HepG2 (cell line): ENCODE data around the gene DHX57. TPM values are rescaled to one million over a fixed set of nuclear protein-coding genes. Genes with fewer than 3 reads are reported as not detected.
A peak's percentile ranks its signal among the peaks of the same experiment; 100 is the strongest.

Source experiments
- ARNT2 ChIP-seq: sonication (generic); formaldehyde crosslinking; IDR thresholded peaks from 2 replicates; pipeline ENCODE4 v1.8.0; 2022; ENCODE audit warnings: mild to moderate bottlenecking, low read depth, missing genetic modification reagents, moderate library complexity
- ASH2L ChIP-seq: fragments of 300-600, 200-600 bp; sonication (generic); IDR thresholded peaks from 2 replicates; pipeline ENCODE4 v1.7.0; 2017; ENCODE audit warnings: low read depth, mild to moderate bottlenecking, moderate library complexity, mixed read lengths, low read length; ENCODE audit not compliant: insufficient read length
- BRCA1 ChIP-seq: sonication (generic); formaldehyde crosslinking; IDR thresholded peaks from 2 replicates; pipeline ENCODE4 v1.4.0; 2020; ENCODE audit warnings: missing genetic modification reagents
- HOXD1 ChIP-seq: sonication (generic); formaldehyde crosslinking; IDR thresholded peaks from 2 replicates; pipeline ENCODE4 v1.5.0; 2020; ENCODE audit warnings: missing genetic modification reagents
- NKX3-1 ChIP-seq: sonication (generic); formaldehyde crosslinking; IDR thresholded peaks from 2 replicates; pipeline ENCODE4 v1.5.0; 2020; ENCODE audit warnings: missing genetic modification reagents
- POGZ ChIP-seq: sonication (generic); formaldehyde crosslinking; IDR thresholded peaks from 2 replicates; pipeline ENCODE4 v1.4.0; 2020; ENCODE audit warnings: mild to moderate bottlenecking, missing genetic modification reagents
- RBFOX2 ChIP-seq: fragments of 200-400 bp; formaldehyde crosslinking; IDR thresholded peaks from 2 replicates; pipeline ENCODE4 v1.6.1; 2017; ENCODE audit warnings: low read depth, mild to moderate bottlenecking, low read length
- RFX3 ChIP-seq: IDR thresholded peaks from 2 replicates; pipeline ENCODE4 v1.6.1; 2016; ENCODE audit warnings: missing biosample characterization, missing genetic modification reagents
- SP2 ChIP-seq: sonication (generic); formaldehyde crosslinking; IDR thresholded peaks from 2 replicates; pipeline ENCODE4 v1.5.1; 2020; ENCODE audit warnings: mild to moderate bottlenecking, missing genetic modification reagents
- TFDP1 ChIP-seq: IDR thresholded peaks from 2 replicates; pipeline ENCODE4 v1.6.1; 2016; ENCODE audit warnings: missing compliant biosample characterization, missing genetic modification reagents, borderline replicate concordance
- TFDP2 ChIP-seq: sonication (generic); formaldehyde crosslinking; IDR thresholded peaks from 2 replicates; pipeline ENCODE4 v1.4.0; 2020; ENCODE audit warnings: missing genetic modification reagents
- TGIF2 ChIP-seq: IDR thresholded peaks from 2 replicates; pipeline ENCODE4 v1.6.1; 2016; ENCODE audit warnings: control low read depth, missing compliant biosample characterization
- ZNF563 ChIP-seq: sonication (generic); formaldehyde crosslinking; IDR thresholded peaks from 2 replicates; pipeline ENCODE4 v1.8.0; 2022; ENCODE audit warnings: mild to moderate bottlenecking, moderate library complexity, missing genetic modification reagents
- ZNF678 ChIP-seq: sonication (generic); formaldehyde crosslinking; IDR thresholded peaks from 2 replicates; pipeline ENCODE4 v1.4.0; 2020; ENCODE audit warnings: mild to moderate bottlenecking, missing genetic modification reagents
- ZNF724P ChIP-seq: sonication (generic); formaldehyde crosslinking; IDR thresholded peaks from 2 replicates; pipeline ENCODE4 v1.8.0; 2022; ENCODE audit warnings: missing genetic modification reagents, borderline replicate concordance
- ZNF841 ChIP-seq: sonication (generic); formaldehyde crosslinking; IDR thresholded peaks from 2 replicates; pipeline ENCODE4 v1.8.1; 2023; ENCODE audit warnings: missing genetic modification reagents, borderline replicate concordance
- polyA plus RNA-seq, 8 experiments: library from polyadenylated mRNA; depleted of rRNA in 3 of 8; stranded (reverse) in 7 of 8; unstranded in 1 of 8; fragments of >200 nt; fragmentation: Illumina TruSeq in 4 of 8; extraction: Trizol in 4 of 8; gene quantifications; 2 replicates each; pipeline versions ENCODE4 v1.2.1 to v1.2.3, GENCODE V29; 2011 to 2016; ENCODE audit warnings: low read depth in 4 of 8, missing spikeins in 1 of 8, mixed read lengths in 1 of 8; ENCODE audit not compliant: insufficient read depth in 1 of 8
- total RNA-seq, 5 experiments: library from RNA; depleted of rRNA; stranded (reverse); fragments of >200 nt; fragmentation: Illumina TruSeq; extraction: Trizol; gene quantifications; 2 replicates each; pipeline ENCODE4 v1.2.3, GENCODE V29; 2016; ENCODE audit warnings: low read depth in 1 of 5
- TF ChIP-seq, protein P1 (sequence below): sonication (generic); formaldehyde crosslinking; IDR thresholded peaks from 2 replicates; pipeline ENCODE4 v1.4.0; 2020; ENCODE audit warnings: missing genetic modification reagents, borderline replicate concordance
- TF ChIP-seq, protein P2 (sequence below): sonication (generic); formaldehyde crosslinking; IDR thresholded peaks from 2 replicates; pipeline ENCODE4 v1.8.0; 2022; ENCODE audit warnings: missing genetic modification reagents, mild to moderate bottlenecking, inconsistent platforms, borderline replicate concordance
- TF ChIP-seq, protein P3 (sequence below): sonication (generic); formaldehyde crosslinking; IDR thresholded peaks from 2 replicates; pipeline ENCODE4 v1.4.0; 2020; ENCODE audit warnings: missing genetic modification reagents, borderline replicate concordance

The DHX57 gene
- total and polyA plus RNA-seq, 2 of the 13 experiments (the other 11 are each of a cell fraction or from before 2014, with no cell fraction given): 9.2 to 24.2 TPM

DNA sequence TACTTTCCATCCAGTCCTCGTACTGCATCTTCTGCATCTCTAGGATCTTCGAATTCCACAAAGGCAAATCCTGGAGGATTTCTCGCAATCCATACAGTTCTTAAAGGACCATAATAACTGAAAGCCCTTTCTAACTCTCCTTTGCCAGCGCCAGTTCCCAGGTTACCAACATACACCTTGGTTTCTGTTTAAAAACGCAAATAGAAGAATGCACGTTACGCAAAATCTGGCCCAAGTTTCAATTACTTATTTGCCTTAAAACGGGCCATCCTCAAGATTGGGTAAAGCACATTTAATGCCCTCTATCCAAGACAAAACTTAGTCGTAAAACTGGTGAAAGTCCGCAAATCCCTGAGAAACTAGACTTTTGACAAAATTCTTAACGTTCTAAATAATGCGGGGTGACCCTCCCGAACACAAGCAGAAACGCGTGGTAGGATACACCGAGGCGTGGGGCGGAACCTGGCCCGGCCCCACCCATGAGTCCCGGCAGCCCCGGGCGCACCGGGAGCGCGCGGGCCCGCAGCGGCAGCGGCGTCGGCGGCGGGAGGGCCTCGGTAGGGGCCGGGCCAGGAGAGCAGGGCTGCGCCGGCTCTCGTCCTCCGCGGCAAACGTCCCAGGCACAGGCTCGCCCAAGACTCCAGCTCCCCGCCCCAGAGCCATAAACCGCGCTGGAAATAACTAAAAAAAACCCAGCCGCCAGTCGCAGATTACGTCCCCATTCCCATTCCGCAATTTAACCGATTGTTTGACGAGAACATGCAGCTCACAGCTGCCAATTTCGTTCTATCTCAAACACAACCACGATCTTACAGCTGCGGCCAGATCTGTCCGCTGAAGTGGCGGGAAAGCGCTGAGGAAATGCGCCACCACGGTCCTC lies 125.5 kb downstream of the DHX57 start (continued):
- TF ChIP-seq ASH2L: peak; percentile 17
- TF ChIP-seq RBFOX2: peak; percentile 57
- TF ChIP-seq HOXD1 (CRISPR knock-in tag): peak; percentile 77; the same call in 1 of the 2 replicates
- 0 out of 2 replicates have a peak, but pooled peaks have one; percentile 37 for TF ChIP-seq ZNF563 (CRISPR knock-in tag)
- TF ChIP-seq ZNF841 (CRISPR knock-in tag): no peak; the same call in 1 of the 2 replicates
- TF ChIP-seq BRCA1 (CRISPR knock-in tag): no peak
- no peak for TF ChIP-seq RFX3 (CRISPR knock-in tag)
- TF ChIP-seq, protein P1, sequence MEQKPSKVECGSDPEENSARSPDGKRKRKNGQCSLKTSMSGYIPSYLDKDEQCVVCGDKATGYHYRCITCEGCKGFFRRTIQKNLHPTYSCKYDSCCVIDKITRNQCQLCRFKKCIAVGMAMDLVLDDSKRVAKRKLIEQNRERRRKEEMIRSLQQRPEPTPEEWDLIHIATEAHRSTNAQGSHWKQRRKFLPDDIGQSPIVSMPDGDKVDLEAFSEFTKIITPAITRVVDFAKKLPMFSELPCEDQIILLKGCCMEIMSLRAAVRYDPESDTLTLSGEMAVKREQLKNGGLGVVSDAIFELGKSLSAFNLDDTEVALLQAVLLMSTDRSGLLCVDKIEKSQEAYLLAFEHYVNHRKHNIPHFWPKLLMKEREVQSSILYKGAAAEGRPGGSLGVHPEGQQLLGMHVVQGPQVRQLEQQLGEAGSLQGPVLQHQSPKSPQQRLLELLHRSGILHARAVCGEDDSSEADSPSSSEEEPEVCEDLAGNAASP (CRISPR knock-in tag): no peak
- TF ChIP-seq TGIF2: 0 out of 2 replicates have a peak, but pooled peaks have one; percentile 37
- TF ChIP-seq TFDP1 (CRISPR knock-in tag): peak; percentile 54; the same call in 1 of the 2 replicates
- TF ChIP-seq POGZ (CRISPR knock-in tag): no peak
- peak; percentile 53; the same call in 1 of the 2 replicates for TF ChIP-seq SP2 (CRISPR knock-in tag)
- no peak for TF ChIP-seq NKX3-1
- TF ChIP-seq ZNF724P (CRISPR knock-in tag): no peak
- TF ChIP-seq, protein P2, sequence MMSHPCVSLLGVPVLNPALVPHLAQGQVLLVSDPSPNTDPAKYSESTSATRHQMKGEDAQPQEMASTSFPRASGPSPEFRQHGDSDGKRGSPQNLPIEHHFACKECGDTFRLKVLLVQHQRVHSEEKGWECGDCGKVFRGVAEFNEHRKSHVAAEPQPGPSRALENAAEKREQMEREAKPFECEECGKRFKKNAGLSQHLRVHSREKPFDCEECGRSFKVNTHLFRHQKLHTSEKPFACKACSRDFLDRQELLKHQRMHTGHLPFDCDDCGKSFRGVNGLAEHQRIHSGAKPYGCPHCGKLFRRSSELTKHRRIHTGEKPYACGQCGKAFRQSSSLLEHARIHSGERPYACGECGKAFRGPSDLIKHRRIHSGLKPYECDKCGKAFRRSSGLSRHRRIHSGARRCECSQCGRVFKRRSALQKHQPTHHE: peak; percentile 24; the same call in 1 of the 2 replicates
- TF ChIP-seq TFDP2 (CRISPR knock-in tag): peak; percentile 69
- peak; percentile 27; the same call in 1 of the 2 replicates for TF ChIP-seq ARNT2
- TF ChIP-seq, protein P3, sequence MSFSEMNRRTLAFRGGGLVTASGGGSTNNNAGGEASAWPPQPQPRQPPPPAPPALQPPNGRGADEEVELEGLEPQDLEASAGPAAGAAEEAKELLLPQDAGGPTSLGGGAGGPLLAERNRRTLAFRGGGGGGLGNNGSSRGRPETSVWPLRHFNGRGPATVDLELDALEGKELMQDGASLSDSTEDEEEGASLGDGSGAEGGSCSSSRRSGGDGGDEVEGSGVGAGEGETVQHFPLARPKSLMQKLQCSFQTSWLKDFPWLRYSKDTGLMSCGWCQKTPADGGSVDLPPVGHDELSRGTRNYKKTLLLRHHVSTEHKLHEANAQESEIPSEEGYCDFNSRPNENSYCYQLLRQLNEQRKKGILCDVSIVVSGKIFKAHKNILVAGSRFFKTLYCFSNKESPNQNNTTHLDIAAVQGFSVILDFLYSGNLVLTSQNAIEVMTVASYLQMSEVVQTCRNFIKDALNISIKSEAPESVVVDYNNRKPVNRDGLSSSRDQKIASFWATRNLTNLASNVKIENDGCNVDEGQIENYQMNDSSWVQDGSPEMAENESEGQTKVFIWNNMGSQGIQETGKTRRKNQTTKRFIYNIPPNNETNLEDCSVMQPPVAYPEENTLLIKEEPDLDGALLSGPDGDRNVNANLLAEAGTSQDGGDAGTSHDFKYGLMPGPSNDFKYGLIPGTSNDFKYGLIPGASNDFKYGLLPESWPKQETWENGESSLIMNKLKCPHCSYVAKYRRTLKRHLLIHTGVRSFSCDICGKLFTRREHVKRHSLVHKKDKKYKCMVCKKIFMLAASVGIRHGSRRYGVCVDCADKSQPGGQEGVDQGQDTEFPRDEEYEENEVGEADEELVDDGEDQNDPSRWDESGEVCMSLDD: no peak
- TF ChIP-seq ZNF678 (CRISPR knock-in tag): peak; percentile 81; the same call in 1 of the 2 replicates
